ENCODE data around the gene GP2. TPM values are rescaled to one million over a fixed set of nuclear protein-coding genes. Genes with fewer than 3 reads are reported as not detected.

Gene GP2
- total RNA-seq, 4 donors from 2014 or later, result 0.44 TPM; not detected in 3

DNA sequence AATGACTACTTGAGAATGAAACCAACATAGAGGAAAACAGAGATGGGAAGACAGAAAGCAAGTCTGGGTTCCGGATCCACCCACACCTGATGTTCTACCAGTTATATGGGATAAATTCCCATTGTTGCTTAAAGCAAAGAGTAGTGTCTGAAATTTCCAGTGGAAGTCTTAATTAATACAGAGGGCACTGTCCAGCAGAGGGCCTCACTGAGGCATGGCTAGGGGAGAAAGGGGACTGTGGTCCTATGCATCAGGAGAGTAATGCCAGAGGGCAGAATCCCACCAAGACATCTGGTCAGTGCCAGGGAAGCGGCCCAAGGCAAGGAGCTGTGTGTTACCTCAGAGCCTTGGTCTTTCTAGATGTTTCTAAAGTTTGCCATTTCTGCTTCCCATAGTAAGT, 32.7 kb upstream of the GP2 start:
- H3K4me1 ChIP-seq, result no peaks in the 10 kb centered on the region
- TF ChIP-seq POLR2A (IDR thresholded peaks at IDR 0.05), result no peak
- no peak for DNase-seq
- intact Hi-C loops (cut with DNase I), result no loop called here
- no peaks in the 10 kb centered on the region for H3K36me3 ChIP-seq
- H3K27me3 ChIP-seq, result no peaks in the 10 kb centered on the region
- H3K9me3 ChIP-seq, result no peaks in the 10 kb centered on the region
- H3K4me3 ChIP-seq (replicated peaks in 1 of 3), result no peak overlapping the region
- WGBS, 2 donors, result 53 to 61% methylated on average over 2 of the region's 2 CpGs
- no peak overlapping the region for H3K27ac ChIP-seq

DNA sequence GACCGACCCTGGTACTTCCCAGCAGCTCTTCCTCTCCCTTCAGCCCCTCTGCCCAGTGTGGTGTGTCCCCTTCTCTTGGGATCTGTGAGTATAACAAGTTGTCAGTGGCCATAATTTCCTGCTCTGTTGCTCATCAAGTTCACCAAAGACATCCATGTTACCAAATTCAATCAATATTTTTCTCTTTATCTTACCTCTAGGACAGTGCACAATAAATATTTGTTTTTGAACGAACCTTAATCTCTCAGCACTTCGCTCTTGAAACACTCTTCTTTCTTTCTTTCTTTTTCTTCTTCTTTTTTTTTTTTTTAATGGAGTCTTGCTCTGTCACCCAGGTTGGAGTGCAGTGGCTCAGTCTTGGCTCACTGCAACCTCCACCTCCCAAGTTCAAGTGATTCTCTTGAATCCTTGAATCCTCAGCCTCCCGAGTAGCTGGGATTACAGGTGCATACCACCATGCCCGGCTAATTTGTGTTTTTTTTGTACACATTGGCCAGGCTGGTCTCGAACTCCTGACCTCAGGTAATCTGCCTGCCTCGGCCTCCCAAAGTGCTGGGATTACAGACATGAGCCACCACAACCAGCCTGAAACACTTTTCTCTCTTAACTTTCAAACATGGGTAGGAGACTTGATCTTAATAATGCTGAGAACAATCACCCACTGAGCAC, 27.9 kb upstream of the GP2 start:
- Histone ChIP-seq H3K4me3 (replicated peaks in 1 of 3) (no peak overlapping the region), H3K4me1 (no peaks in the 10 kb centered on the region), H3K27me3 (no peaks in the 10 kb centered on the region), H3K36me3 (no peaks in the 10 kb centered on the region), H3K9me3 (no peaks in the 10 kb centered on the region), H3K27ac (no peak overlapping the region)
- no peak for TF ChIP-seq POLR2A (IDR thresholded peaks at IDR 0.05)
- TF ChIP-seq, protein P1, sequence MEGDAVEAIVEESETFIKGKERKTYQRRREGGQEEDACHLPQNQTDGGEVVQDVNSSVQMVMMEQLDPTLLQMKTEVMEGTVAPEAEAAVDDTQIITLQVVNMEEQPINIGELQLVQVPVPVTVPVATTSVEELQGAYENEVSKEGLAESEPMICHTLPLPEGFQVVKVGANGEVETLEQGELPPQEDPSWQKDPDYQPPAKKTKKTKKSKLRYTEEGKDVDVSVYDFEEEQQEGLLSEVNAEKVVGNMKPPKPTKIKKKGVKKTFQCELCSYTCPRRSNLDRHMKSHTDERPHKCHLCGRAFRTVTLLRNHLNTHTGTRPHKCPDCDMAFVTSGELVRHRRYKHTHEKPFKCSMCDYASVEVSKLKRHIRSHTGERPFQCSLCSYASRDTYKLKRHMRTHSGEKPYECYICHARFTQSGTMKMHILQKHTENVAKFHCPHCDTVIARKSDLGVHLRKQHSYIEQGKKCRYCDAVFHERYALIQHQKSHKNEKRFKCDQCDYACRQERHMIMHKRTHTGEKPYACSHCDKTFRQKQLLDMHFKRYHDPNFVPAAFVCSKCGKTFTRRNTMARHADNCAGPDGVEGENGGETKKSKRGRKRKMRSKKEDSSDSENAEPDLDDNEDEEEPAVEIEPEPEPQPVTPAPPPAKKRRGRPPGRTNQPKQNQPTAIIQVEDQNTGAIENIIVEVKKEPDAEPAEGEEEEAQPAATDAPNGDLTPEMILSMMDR (IDR thresholded peaks at IDR 0.05), result no peak
- no peak for DNase-seq
- 71 to 75% methylated on average over 7 of the region's 7 CpGs for WGBS, 2 donors
- intact Hi-C loops (cut with DNase I), result no loop called here

DNA sequence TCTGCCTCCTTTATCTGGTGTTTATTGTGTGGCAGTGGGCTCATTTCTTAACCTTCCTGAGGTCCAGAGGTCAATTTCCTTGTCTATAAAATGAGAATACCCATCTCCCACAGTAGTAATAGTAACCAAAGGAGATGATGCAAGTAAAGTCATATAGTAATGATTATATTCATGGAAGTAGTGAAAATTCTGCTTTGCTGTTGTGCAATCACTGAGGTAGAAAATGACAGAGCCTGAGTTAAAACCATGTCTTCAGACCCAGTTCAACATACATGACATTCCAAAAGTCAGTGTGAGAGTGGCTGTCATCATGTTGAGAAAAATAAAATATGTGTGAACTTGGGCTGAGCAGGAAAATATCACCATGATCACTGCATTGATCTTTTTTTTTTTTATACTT, 26.1 kb upstream of the GP2 start:
- Histone ChIP-seq H3K4me3 (replicated peaks in 1 of 3) (no peak overlapping the region), H3K4me1 (no peaks in the 10 kb centered on the region), H3K36me3 (no peaks in the 10 kb centered on the region), H3K27ac (no peak overlapping the region), H3K9me3 (no peaks in the 10 kb centered on the region), H3K27me3 (no peaks in the 10 kb centered on the region)
- TF ChIP-seq, protein P1 (IDR thresholded peaks at IDR 0.05), result no peak
- no peak for TF ChIP-seq POLR2A (IDR thresholded peaks at IDR 0.05)
- DNase-seq, result no peak
- intact Hi-C loops (cut with DNase I), result no loop called here

DNA sequence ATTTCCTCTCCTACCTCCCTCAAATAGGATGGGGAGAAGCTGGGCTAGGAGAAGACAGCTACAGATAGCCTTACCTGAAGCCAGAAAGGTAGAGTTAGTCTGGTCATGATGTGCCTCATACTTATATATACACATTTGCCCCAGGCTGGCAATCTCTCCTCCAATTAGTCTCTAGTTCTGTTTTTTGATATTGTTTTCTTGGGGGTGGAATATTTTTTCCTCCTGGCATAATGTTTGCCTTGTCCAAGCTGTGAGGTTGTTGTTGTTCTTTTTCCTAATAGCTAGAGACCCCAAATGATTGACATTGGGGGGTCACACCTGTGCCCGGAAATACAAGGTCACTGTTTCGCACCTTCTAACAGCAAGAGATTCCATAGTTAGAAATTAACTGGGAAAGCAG, 25.3 kb upstream of the GP2 start, which contains the start of gene UMOD:
TSS of gene UMOD (minus strand) at position 101 of the 400 bp plus-strand sequence. CDS start 1,978 bp downstream, outside the sequence.
- TF ChIP-seq, protein P1 (IDR thresholded peaks at IDR 0.05), result no peak
- TF ChIP-seq POLR2A (IDR thresholded peaks at IDR 0.05), result no peak
- 73 to 80% methylated on average over 2 of the region's 2 CpGs for WGBS, 2 donors
- Histone ChIP-seq H3K4me1 (no peaks in the 10 kb centered on the region), H3K27me3 (no peaks in the 10 kb centered on the region), H3K9me3 (no peaks in the 10 kb centered on the region), H3K36me3 (no peaks in the 10 kb centered on the region), H3K27ac (no peak within 1 kb of the TSS), H3K4me3 (replicated peaks in 1 of 3) (no peak within 1 kb of the TSS)
- no peak for DNase-seq
- intact Hi-C loops (cut with DNase I), result no loop called here

DNA sequence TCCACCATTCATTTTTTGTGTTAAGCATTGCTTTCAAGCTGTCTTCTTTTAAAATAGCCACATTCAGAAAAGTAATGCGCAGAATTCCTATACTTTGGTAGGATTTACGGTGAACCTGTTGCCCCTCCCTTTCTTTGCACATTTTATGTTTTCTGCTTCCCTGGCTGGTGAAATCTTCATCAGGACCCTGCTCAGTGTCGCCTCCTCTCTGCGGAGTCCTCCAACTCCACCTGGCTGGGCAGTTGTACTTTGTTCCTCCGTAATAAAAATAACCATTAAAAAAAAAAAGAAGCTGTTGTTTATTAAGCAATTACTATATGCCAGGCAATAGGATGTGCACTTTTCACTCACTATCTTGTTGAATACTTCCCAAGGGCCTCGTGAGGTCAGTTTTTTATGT, 22.3 kb upstream of the GP2 start:
- Histone ChIP-seq H3K27me3 (no peaks in the 10 kb centered on the region), H3K27ac (no peak overlapping the region), H3K4me3 (replicated peaks in 1 of 3) (no peak overlapping the region), H3K36me3 (no peaks in the 10 kb centered on the region), H3K9me3 (no peaks in the 10 kb centered on the region), H3K4me1 (no peaks in the 10 kb centered on the region)
- no peak for DNase-seq
- no peak for TF ChIP-seq POLR2A (IDR thresholded peaks at IDR 0.05)
- WGBS, 2 donors, result 76 to 78% methylated on average over 6 of the region's 6 CpGs
- intact Hi-C loops (cut with DNase I), result no loop called here

GRCh38 chr16:20348365-20349185, 21.3 kb upstream of the GP2 start:
- Histone ChIP-seq H3K4me1 (no peaks in the 10 kb centered on the region), H3K9me3 (no peaks in the 10 kb centered on the region), H3K36me3 (no peaks in the 10 kb centered on the region), H3K27me3 (no peaks in the 10 kb centered on the region), H3K27ac (no peak overlapping the region), H3K4me3 (replicated peaks in 1 of 3) (no peak overlapping the region)
- 39 to 68% methylated on average over 17 to 28 of the region's 77 CpGs for WGBS, 2 donors
- TF ChIP-seq, protein P1 (IDR thresholded peaks at IDR 0.05), result no peak
- TF ChIP-seq POLR2A (IDR thresholded peaks at IDR 0.05), result no peak
- no peak for DNase-seq
- intact Hi-C loops (cut with DNase I), result no loop called here
